IMR-90 (cell line): ENCODE measurements around the gene STAC3. TPM values are rescaled to one million over a fixed set of nuclear protein-coding genes. Genes with fewer than 3 reads are reported as not detected.
A peak's percentile ranks its signal among the peaks of the same experiment; 100 is the strongest.

ENCODE experiments used
- ATAC-seq: fragments of 200-7000 bp; cut with Tn5 transposase; 2 replicates; pipeline ENCODE4 v1.9.1; 2020; ENCODE audit warnings: low read depth, mild to moderate bottlenecking, moderate library complexity
- BruUV-seq: library from RNA; stranded (reverse); fragments of 400-500 nt; replicated peaks from 2 replicates; lab custom pipeline; 2021; lab: Mats Ljungman, UMichigan
- CTCF ChIA-PET: fragments of 300-600 bp; formaldehyde crosslinking; extraction: SDS; loops from one replicate; lab custom pipeline; 2021; ENCODE audit warnings: antibody characterized with exemption; lab: Yijun Ruan, JAX
- POLR2A ChIA-PET: fragments of 300-600 bp; sonication (Branson Sonifier 250); formaldehyde crosslinking; loops from one replicate; lab custom pipeline; 2022; ENCODE audit warnings: antibody characterized with exemption; ENCODE audit not compliant: unreplicated experiment; lab: Charles Lee
- DNase-seq: peaks from one replicate; pipeline ENCODE4 v3.0.0; 2013
- H2AFZ ChIP-seq: replicated peaks from 2 replicates; pipeline ENCODE3; 2013; ENCODE audit warnings: low read length, mild to moderate bottlenecking; ENCODE audit not compliant: poor library complexity
- H2AK5ac ChIP-seq: 2 replicates; pipeline ENCODE4 v1.6.1; 2013; ENCODE audit warnings: low read depth, low read length, inconsistent platforms
- H2AK9ac ChIP-seq: replicated peaks from 2 replicates; pipeline ENCODE3; 2013; ENCODE audit warnings: mild to moderate bottlenecking, low read depth, low read length, moderate library complexity; ENCODE audit not compliant: poor library complexity
- H2BK120ac ChIP-seq: 2 replicates; pipeline ENCODE4 v1.6.1; 2013; ENCODE audit warnings: low read depth, low read length, inconsistent platforms
- H2BK15ac ChIP-seq: 3 replicates; pipeline ENCODE4 v1.6.1; 2013; ENCODE audit warnings: low read depth, low read length, inconsistent platforms
- H2BK20ac ChIP-seq: 2 replicates; pipeline ENCODE4 v1.6.1; 2013; ENCODE audit warnings: low read depth, mild to moderate bottlenecking, inconsistent platforms, low read length, moderate library complexity
- H2BK5ac ChIP-seq: 2 replicates; pipeline ENCODE4 v1.6.1; 2013; ENCODE audit warnings: mild to moderate bottlenecking, low read depth, low read length, inconsistent platforms; ENCODE audit not compliant: poor library complexity, severe bottlenecking
- H3K14ac ChIP-seq: replicated peaks from 2 replicates; pipeline ENCODE4 v1.6.1; 2013; ENCODE audit warnings: low read depth, low read length, inconsistent platforms
- H3K18ac ChIP-seq: 2 replicates; pipeline ENCODE4 v1.6.1; 2013; ENCODE audit warnings: low read depth, low read length, control low read depth
- H3K23ac ChIP-seq: 2 replicates; pipeline ENCODE4 v1.6.1; 2013; ENCODE audit warnings: low read depth, low read length, inconsistent platforms
- H3K27ac ChIP-seq: 2 replicates; pipeline ENCODE4 v1.5.1; 2013; ENCODE audit warnings: mild to moderate bottlenecking, control low read depth, low read length; ENCODE audit not compliant: insufficient read depth
- H3K27me3 ChIP-seq: 2 replicates; pipeline ENCODE4 v1.6.1; 2013; ENCODE audit warnings: low read length; ENCODE audit not compliant: control insufficient read depth, insufficient read depth
- H3K36me3 ChIP-seq: 2 replicates; pipeline ENCODE4 v1.6.1; 2013; ENCODE audit warnings: low read length, mixed read lengths; ENCODE audit not compliant: control insufficient read depth, insufficient read depth
- H3K4ac ChIP-seq: 2 replicates; pipeline ENCODE4 v1.6.1; 2013; ENCODE audit warnings: low read depth, low read length, inconsistent platforms
- H3K4me1 ChIP-seq: 2 replicates; pipeline ENCODE4 v1.6.1; 2013; ENCODE audit warnings: low read length, mixed read lengths; ENCODE audit not compliant: control insufficient read depth, insufficient read depth
- H3K4me2 ChIP-seq: 2 replicates; pipeline ENCODE4 v1.6.1; 2013; ENCODE audit warnings: low read depth, mild to moderate bottlenecking, control low read depth, low read length, moderate library complexity
- H3K4me3 ChIP-seq: 2 replicates; pipeline ENCODE4 v1.5.1; 2013; ENCODE audit warnings: low read depth, mild to moderate bottlenecking, control low read depth, low read length, moderate library complexity; ENCODE audit not compliant: insufficient read depth
- H3K56ac ChIP-seq: 2 replicates; pipeline ENCODE4 v1.6.1; 2013; ENCODE audit warnings: low read length, inconsistent platforms; ENCODE audit not compliant: insufficient read depth; ENCODE audit errors: extremely low read depth
- H3K79me1 ChIP-seq, 2 experiments: 2 replicates each; pipeline ENCODE4 v1.6.1; 2013; ENCODE audit warnings: low read length in 2 of 2, inconsistent platforms in 1 of 2, low read depth in 1 of 2
- H3K9ac ChIP-seq: 2 replicates; pipeline ENCODE4 v1.6.1; 2013; ENCODE audit warnings: low read depth, low read length, control low read depth
- H3K9me1 ChIP-seq: 2 replicates; pipeline ENCODE4 v1.6.1; 2013; ENCODE audit warnings: low read length, inconsistent platforms; ENCODE audit not compliant: insufficient read depth
- H3K9me3 ChIP-seq: 2 replicates; pipeline ENCODE4 v1.6.1; 2013; ENCODE audit warnings: low read length; ENCODE audit not compliant: control insufficient read depth, insufficient read depth
- H4K20me1 ChIP-seq: 2 replicates; pipeline ENCODE4 v1.6.1; 2013; ENCODE audit warnings: low read length, inconsistent platforms; ENCODE audit not compliant: insufficient read depth
- H4K5ac ChIP-seq: 2 replicates; pipeline ENCODE4 v1.6.1; 2013; ENCODE audit warnings: mild to moderate bottlenecking, low read depth, low read length, control low read depth
- H4K8ac ChIP-seq, 2 experiments: 2 replicates each; pipeline ENCODE4 v1.6.1; 2013; ENCODE audit warnings: low read depth in 2 of 2, low read length in 2 of 2, control low read depth in 1 of 2, inconsistent platforms in 1 of 2
- H4K91ac ChIP-seq: 2 replicates; pipeline ENCODE4 v1.6.1; 2013; ENCODE audit warnings: low read depth, low read length, inconsistent platforms; ENCODE audit not compliant: insufficient read depth
- BHLHE40 ChIP-seq: fragments of 150-350 bp; IDR thresholded peaks from 2 replicates; pipeline ENCODE4 v1.6.1; 2016; ENCODE audit warnings: mild to moderate bottlenecking, low read depth, low read length
- CEBPB ChIP-seq: IDR thresholded peaks from 2 replicates; pipeline ENCODE4 v1.6.1; 2012; ENCODE audit warnings: low read depth, low read length, improper control_type of control experiment
- CHD1 ChIP-seq: IDR thresholded peaks from 2 replicates; pipeline ENCODE4 v1.6.1; 2012; ENCODE audit warnings: low read depth, low read length, improper control_type of control experiment
- CTCF ChIP-seq: conservative IDR thresholded peaks from 2 replicates; pipeline ENCODE4 v1.5.1; 2012; ENCODE audit warnings: mild to moderate bottlenecking, low read depth, low read length, improper control_type of control experiment
- ELK1 ChIP-seq: fragments of 150-350 bp; IDR thresholded peaks from 2 replicates; pipeline ENCODE4 v1.6.1; 2016; ENCODE audit warnings: low read depth, mild to moderate bottlenecking, low read length, moderate library complexity, borderline replicate concordance
- FOS ChIP-seq: fragments of 150-350 bp; IDR thresholded peaks from 2 replicates; pipeline ENCODE4 v1.6.1; 2016; ENCODE audit warnings: low read depth, low read length
- MAFK ChIP-seq: IDR thresholded peaks from 2 replicates; pipeline ENCODE4 v1.6.1; 2012; ENCODE audit warnings: low read depth, low read length, improper control_type of control experiment
- MAZ ChIP-seq: IDR thresholded peaks from 2 replicates; pipeline ENCODE4 v1.6.1; 2012; ENCODE audit warnings: low read depth, mild to moderate bottlenecking, low read length, improper control_type of control experiment, moderate library complexity, borderline replicate concordance
- MXI1 ChIP-seq: IDR thresholded peaks from 2 replicates; pipeline ENCODE4 v1.6.1; 2012; ENCODE audit warnings: low read depth, mild to moderate bottlenecking, low read length, moderate library complexity, borderline replicate concordance
- NFE2L2 ChIP-seq: fragments of 150-350 bp; IDR thresholded peaks from 2 replicates; pipeline ENCODE4 v1.6.1; 2016; ENCODE audit warnings: low read depth, mild to moderate bottlenecking, low read length
- POLR2A ChIP-seq: IDR thresholded peaks from 2 replicates; pipeline ENCODE4 v1.6.1; 2012; ENCODE audit warnings: mild to moderate bottlenecking, low read depth, low read length
- RAD21 ChIP-seq: IDR thresholded peaks from 2 replicates; pipeline ENCODE4 v1.6.1; 2012; ENCODE audit warnings: low read length, improper control_type of control experiment
- RCOR1 ChIP-seq: IDR thresholded peaks from 2 replicates; pipeline ENCODE4 v1.6.1; 2012; ENCODE audit warnings: mild to moderate bottlenecking, low read length, improper control_type of control experiment; ENCODE audit not compliant: insufficient replicate concordance
- RFX5 ChIP-seq: IDR thresholded peaks from 2 replicates; pipeline ENCODE4 v1.8.0; 2012; ENCODE audit warnings: low read depth, mild to moderate bottlenecking, low read length, moderate library complexity
- SMC3 ChIP-seq: fragments of 150-350 bp; IDR thresholded peaks from 2 replicates; pipeline ENCODE4 v1.6.1; 2016; ENCODE audit warnings: low read depth, mild to moderate bottlenecking, antibody characterized with exemption, low read length, moderate library complexity
- USF2 ChIP-seq: fragments of 150-350 bp; IDR thresholded peaks from 2 replicates; pipeline ENCODE4 v1.6.1; 2017; ENCODE audit warnings: mild to moderate bottlenecking, antibody characterized with exemption, low read length, low read depth
- WGBS, 2 experiments: methylation state at CpG; one replicate each; pipeline versions ENCODE4 v1.1.5 to v1.1.7; 2013; ENCODE audit warnings: missing lambda C conversion rate in 2 of 2; ENCODE audit not compliant: insufficient read length in 1 of 2; ENCODE audit errors: extremely low coverage in 2 of 2; 5-methylcytosine and 5-hydroxymethylcytosine counted together
- dilution Hi-C: fragments of 300-500 bp; cut with HindIII; formaldehyde crosslinking; loops from one replicate; pipeline ENCODE4 v1.14.3; 2018; ENCODE audit warnings: low sequenced_read_pairs; ENCODE audit not compliant: unreplicated experiment
- in situ Hi-C: fragments of 300-500 bp; cut with MboI; formaldehyde crosslinking; loops from 3 replicates; pipeline ENCODE4 v1.14.3; 2019; ENCODE audit warnings: low sequenced_read_pairs, inconsistent platforms, mixed read lengths
- intact Hi-C: fragments of 100-400 bp; cut with micrococcal nuclease; formaldehyde crosslinking; loops from 2 replicates; pipeline ENCODE4 v1.10.0; 2022
- polyA plus RNA-seq, 3 experiments: library from polyadenylated mRNA; depleted of rRNA; stranded (reverse); fragments of >200 nt; gene quantifications; 2 replicates each; pipeline ENCODE4 v1.2.3, GENCODE V29; 2012; ENCODE audit warnings: low replicate concordance in 1 of 3
- total RNA-seq: library from RNA; depleted of rRNA; stranded (reverse); fragments of >200 nt; gene quantifications from 2 replicates; pipeline ENCODE4 v1.2.3, GENCODE V29; 2012

STAC3 gene
- total and polyA plus RNA-seq, 2 of the 4 experiments (the other 2 are of a cell fraction) = 0.18 to 0.67 TPM

GRCh38 chr12:57250541-57250940 is 446 bp downstream of the STAC3 start:
- Histone ChIP-seq H3K4ac (no peak overlapping the region), H2BK15ac (no peak overlapping the region), H2BK20ac (no peak overlapping the region), H2AK5ac (no peak overlapping the region), H2BK5ac (no peak overlapping the region), H3K36me3 (peaks cover 7% of the 10 kb centered on the region; the same call in 1 of the 2 replicates), H4K5ac (no peak overlapping the region), H4K20me1 (peaks cover 5% of the 10 kb centered on the region; the same call in 1 of the 2 replicates), H3K9me3 (no peaks in the 10 kb centered on the region), H3K27me3 (no peaks in the 10 kb centered on the region), H3K4me3 (no peak overlapping the region), H3K4me2 (no peak overlapping the region), H3K27ac (no peak overlapping the region), H3K18ac (no peak overlapping the region), H4K91ac (no peak overlapping the region), H4K8ac (peak overlapping the region in 1 of 2 experiments; percentile 25; a peak in 1 of 4 replicates), H3K79me1 (no peaks in the 10 kb centered on the region; a peak in 1 of 4 replicates), H3K14ac (peak overlapping the region; percentile 41; the same call in 1 of the 2 replicates), H2AK9ac (no peak overlapping the region), H3K9me1 (peaks cover 8% of the 10 kb centered on the region), H3K23ac (no peak overlapping the region), H3K4me1 (peaks cover 4% of the 10 kb centered on the region; the same call in 1 of the 2 replicates), H3K56ac (no peak overlapping the region), H2AFZ (no peak overlapping the region), H3K9ac (no peak overlapping the region), H2BK120ac (no peak overlapping the region)
- intact Hi-C loops = no loop called here
- in situ Hi-C loops = no loop called here
- dilution Hi-C loops = no loop called here
- BruUV-seq = no TSS peak
- DNase-seq (no peak), ATAC-seq (no peak)
- CTCF ChIA-PET = interaction anchor here (1.0 kb wide), 1 partner anchor 24 kb away, joined by 3 read pairs; no protein-coding TSS in a partner anchor
- POLR2A ChIA-PET = no interaction called here
- TF ChIP-seq RFX5 = no peak
- TF ChIP-seq BHLHE40 = no peak
- no peak for TF ChIP-seq FOS
- no peak for TF ChIP-seq USF2
- TF ChIP-seq ELK1 = no peak
- TF ChIP-seq MAZ = no peak
- TF ChIP-seq NFE2L2 = no peak
- no peak for TF ChIP-seq POLR2A
- no peak for TF ChIP-seq MXI1
- TF ChIP-seq MAFK = no peak
- TF ChIP-seq CTCF = no peak
- TF ChIP-seq CEBPB = no peak
- no peak for TF ChIP-seq SMC3
- no peak for TF ChIP-seq RCOR1
- no peak for TF ChIP-seq RAD21
- TF ChIP-seq CHD1 = no peak
- WGBS, 2 experiments = 100% methylated on average over 1 of the region's 3 CpGs; no CpG with 5 or more reads in 1 of the 2 experiments
